ENCODE data around the gene PPP4R4. TPM values are rescaled to one million over a fixed set of nuclear protein-coding genes. Genes with fewer than 3 reads are reported as not detected.

PPP4R4 gene
- total RNA-seq, 1 experiment from 2014 or later = 3.9 TPM

DNA sequence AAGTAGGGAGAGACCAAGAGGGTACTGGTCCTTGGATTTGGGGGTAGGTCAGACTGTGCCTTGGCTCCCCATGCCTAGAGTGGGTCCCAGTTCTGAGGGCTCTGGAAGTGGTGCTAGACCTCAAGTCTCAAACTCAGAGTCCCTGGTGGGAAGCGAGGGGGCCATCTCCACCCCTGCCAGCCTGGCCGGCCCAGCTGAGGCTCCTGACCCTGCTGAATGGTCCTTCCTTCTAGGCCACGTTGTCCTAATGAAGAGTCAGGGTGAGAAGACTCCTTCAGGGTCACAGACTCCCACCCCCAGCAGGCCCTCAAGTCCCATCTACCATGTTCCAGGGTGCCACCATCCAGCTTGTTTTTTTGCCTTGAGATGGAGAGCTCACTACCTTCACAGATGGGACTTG is 136.1 kb downstream of the PPP4R4 start:
- H4K5ac ChIP-seq (ENCODE audit: insufficient read length, low read depth, low read length) = no peak overlapping the region
- no peak overlapping the region for H3T11ph ChIP-seq (ENCODE audit: low read length)
- H3K27me3 Mint-ChIP-seq (ENCODE audit: low read depth) = peaks cover 11% of the 10 kb centered on the region
- no peak overlapping the region for H2AK5ac ChIP-seq (ENCODE audit: insufficient read length, low read length)
- no peaks in the 10 kb centered on the region for H3K9me3 ChIP-seq (ENCODE audit: control insufficient read depth, low read depth, low read length)
- WGBS (ENCODE audit: extremely low coverage, insufficient read length, low lambda C conversion rate) = no CpG with 5 or more reads among the region's 3 CpGs
- no peak overlapping the region for H2BK5ac ChIP-seq (ENCODE audit: insufficient read length, low read length)
- no peak overlapping the region for H3K4ac ChIP-seq (ENCODE audit: low read depth, low read length)
- no peak overlapping the region for H3K27ac ChIP-seq (ENCODE audit: insufficient read length, low read depth, low read length)
- no peak overlapping the region for H3K4me3 Mint-ChIP-seq
- H4K8ac ChIP-seq (replicated peaks; ENCODE audit: insufficient read length, low read depth, low read length) = no peak overlapping the region
- no peak overlapping the region for H2BK20ac ChIP-seq (ENCODE audit: low read depth, low read length, poor library complexity, severe bottlenecking)
- H2BK120ac ChIP-seq (ENCODE audit: low read depth, low read length, poor library complexity, severe bottlenecking) = no peak overlapping the region
- H3K56ac ChIP-seq (ENCODE audit: insufficient read length, low read depth, low read length) = no peak overlapping the region
- peaks cover 3 to 8% (median 4%) of the 10 kb centered on the region in 3 experiments; a peak in 4 of 7 replicates for H3K36me3 Mint-ChIP-seq (ENCODE audit: insufficient read depth in 1 of 3, low read depth in 3 of 3)
- no peaks in the 10 kb centered on the region for H3K4me1 Mint-ChIP-seq
- H3K9me3 Mint-ChIP-seq = peaks cover 14 to 18% of the 10 kb centered on the region in 2 experiments
- no peak overlapping the region for H2BK12ac ChIP-seq (ENCODE audit: insufficient read length, low read depth, low read length)
- no peaks in the 10 kb centered on the region for H3K4me1 ChIP-seq (ENCODE audit: insufficient read depth, low read length)
- no peak overlapping the region for H3K9ac ChIP-seq (ENCODE audit: extremely low read depth, insufficient read length, low read length)
- no peaks in the 10 kb centered on the region for H3K79me1 ChIP-seq (ENCODE audit: insufficient read depth, low read depth, low read length, poor library complexity, severe bottlenecking)
- no peak overlapping the region for H4K91ac ChIP-seq (ENCODE audit: insufficient read length, low read depth, low read length)
- DNase-seq = no peak
- H3K27me3 ChIP-seq (ENCODE audit: insufficient read depth, low read length) = no peaks in the 10 kb centered on the region
- H3K14ac ChIP-seq (ENCODE audit: insufficient read depth, low read length) = no peak overlapping the region; the same call in 1 of the 2 replicates
- no peaks in the 10 kb centered on the region for H3K23me2 ChIP-seq (ENCODE audit: insufficient read length, low read depth, low read length, poor library complexity, severe bottlenecking)
- no peak overlapping the region for H2AFZ ChIP-seq (ENCODE audit: low read length)
- H4K20me1 ChIP-seq (ENCODE audit: control insufficient read depth, insufficient read depth, insufficient read length) = no peaks in the 10 kb centered on the region
- no peak overlapping the region for H3K4me2 ChIP-seq (ENCODE audit: insufficient read depth, insufficient read length, low read length)
- H3K79me2 ChIP-seq (ENCODE audit: insufficient read depth, low read length) = no peaks in the 10 kb centered on the region
- H3K27ac Mint-ChIP-seq = no peak overlapping the region
- TF ChIP-seq, protein P1, sequence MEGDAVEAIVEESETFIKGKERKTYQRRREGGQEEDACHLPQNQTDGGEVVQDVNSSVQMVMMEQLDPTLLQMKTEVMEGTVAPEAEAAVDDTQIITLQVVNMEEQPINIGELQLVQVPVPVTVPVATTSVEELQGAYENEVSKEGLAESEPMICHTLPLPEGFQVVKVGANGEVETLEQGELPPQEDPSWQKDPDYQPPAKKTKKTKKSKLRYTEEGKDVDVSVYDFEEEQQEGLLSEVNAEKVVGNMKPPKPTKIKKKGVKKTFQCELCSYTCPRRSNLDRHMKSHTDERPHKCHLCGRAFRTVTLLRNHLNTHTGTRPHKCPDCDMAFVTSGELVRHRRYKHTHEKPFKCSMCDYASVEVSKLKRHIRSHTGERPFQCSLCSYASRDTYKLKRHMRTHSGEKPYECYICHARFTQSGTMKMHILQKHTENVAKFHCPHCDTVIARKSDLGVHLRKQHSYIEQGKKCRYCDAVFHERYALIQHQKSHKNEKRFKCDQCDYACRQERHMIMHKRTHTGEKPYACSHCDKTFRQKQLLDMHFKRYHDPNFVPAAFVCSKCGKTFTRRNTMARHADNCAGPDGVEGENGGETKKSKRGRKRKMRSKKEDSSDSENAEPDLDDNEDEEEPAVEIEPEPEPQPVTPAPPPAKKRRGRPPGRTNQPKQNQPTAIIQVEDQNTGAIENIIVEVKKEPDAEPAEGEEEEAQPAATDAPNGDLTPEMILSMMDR (conservative IDR thresholded peaks at IDR 0.05) = no peak
- no peak overlapping the region for H3K18ac ChIP-seq (ENCODE audit: insufficient read length, low read depth, low read length)
- H3K23ac ChIP-seq (ENCODE audit: insufficient read length, low read depth, low read length) = no peak overlapping the region
- H2BK15ac ChIP-seq (ENCODE audit: low read depth, low read length) = no peak overlapping the region
